Measurements from ENCODE around the gene ZNF764. TPM values are rescaled to one million over a fixed set of nuclear protein-coding genes. Genes with fewer than 3 reads are reported as not detected.

Gene ZNF764
- total RNA-seq, 1 donor, result 5.3 TPM

DNA sequence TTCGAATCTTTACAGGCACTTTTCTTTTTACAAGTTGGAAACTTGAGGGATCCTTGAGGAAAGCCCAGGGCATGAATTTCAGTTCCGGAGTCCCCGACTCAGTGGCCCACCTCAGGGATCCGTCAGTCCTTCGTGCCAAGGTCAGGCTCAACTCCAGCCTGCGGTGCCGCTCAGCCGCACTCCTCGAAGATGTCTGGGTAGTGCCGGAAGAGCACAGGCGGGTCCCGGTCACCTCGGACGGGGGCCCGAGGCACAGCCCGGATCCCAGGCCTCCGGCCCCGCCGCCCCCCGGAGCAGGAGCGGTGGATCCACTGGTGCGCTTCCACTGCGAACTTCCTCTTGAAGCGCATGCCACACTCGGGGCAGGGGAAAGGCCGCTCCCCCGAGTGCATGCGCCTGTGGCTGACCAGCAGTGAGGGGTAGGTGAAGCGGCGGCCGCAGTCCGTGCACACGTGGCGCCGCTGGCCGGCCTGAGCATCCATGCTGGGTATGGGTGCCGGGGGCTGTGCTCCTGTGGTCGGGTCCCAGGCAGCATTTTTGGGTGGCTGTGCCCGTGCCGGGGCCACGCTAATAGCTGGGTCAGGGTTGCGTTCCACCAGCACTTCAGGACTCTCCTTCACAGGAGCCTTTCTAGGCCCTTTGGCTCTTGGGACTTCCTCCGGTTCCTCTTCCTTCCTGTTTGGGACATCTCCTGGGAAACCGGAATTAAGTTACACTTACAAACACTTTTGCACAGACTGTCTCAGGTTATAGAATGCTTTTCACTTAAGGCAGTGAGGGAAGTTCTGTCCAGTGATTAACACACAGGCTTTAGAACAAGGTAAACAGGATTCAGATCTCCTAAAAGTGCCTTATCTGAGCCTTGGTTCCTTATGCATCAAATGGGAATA lies 11.8 kb upstream of the ZNF764 start:
- TF ChIP-seq CTCF (IDR thresholded peaks at IDR 0.05; ENCODE audit: insufficient read depth, low read length), result no peak
- no peak overlapping the region for H3K4me3 ChIP-seq (ENCODE audit: low read depth, low read length)
- DNase-seq (ENCODE audit: low read depth), result no peak

DNA sequence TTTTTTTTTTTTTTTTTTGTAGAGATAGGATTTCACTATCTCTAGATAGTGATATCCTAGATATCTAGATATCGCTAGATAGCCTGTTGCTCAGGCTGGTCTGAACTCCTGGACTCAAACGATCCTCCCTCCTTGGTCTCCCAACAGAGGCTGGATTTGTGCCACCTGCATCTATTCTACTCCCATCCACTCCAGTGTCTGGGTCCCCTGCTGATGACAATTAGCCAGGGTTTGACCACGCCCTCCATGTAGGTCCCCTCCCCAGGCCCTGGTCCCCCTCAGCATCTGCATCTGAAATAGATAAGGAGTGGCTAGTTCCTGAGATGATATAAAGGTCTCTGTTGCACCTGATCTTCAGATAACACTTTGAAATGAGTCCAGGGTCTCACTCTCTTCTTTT lies 11.1 kb upstream of the ZNF764 start:
- TF ChIP-seq CTCF (IDR thresholded peaks at IDR 0.05; ENCODE audit: insufficient read depth, low read length), result no peak
- H3K4me3 ChIP-seq (ENCODE audit: low read depth, low read length), result no peak overlapping the region
- DNase-seq (ENCODE audit: low read depth), result no peak

DNA sequence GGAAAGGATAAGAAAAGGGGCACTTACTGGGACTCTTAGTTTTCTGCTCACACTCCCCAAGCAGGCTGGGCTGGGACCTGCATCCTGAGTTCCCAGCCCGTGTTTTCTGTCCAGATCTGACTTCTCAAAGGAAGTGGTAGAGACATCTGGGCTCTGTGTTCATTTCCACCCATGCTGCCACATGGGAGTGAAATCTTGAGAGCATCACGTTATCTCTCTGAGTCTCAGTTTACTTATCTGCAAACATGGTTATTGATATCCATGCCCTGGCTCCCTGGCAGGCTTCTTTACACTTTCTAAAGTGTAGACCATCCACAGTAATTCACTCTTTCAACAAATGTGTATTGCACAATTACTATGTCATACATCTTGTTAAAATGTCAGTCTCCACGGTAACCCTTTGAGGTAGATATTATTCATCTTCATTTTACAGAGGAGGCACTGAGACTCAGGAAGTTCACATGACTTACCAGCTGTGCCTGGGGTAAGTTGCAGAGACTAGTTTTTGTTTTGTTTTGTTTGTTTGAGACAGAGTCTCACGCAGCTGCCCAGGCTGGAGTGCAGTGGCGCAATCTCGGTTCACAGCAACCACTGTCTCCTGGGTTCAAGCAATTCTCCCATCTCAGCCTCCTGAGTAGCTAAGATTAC lies 9.9 kb upstream of the ZNF764 start:
- TF ChIP-seq CTCF (IDR thresholded peaks at IDR 0.05; ENCODE audit: insufficient read depth, low read length), result no peak
- no peak overlapping the region for H3K4me3 ChIP-seq (ENCODE audit: low read depth, low read length)
- peak; percentile 76 for DNase-seq (ENCODE audit: low read depth)

DNA sequence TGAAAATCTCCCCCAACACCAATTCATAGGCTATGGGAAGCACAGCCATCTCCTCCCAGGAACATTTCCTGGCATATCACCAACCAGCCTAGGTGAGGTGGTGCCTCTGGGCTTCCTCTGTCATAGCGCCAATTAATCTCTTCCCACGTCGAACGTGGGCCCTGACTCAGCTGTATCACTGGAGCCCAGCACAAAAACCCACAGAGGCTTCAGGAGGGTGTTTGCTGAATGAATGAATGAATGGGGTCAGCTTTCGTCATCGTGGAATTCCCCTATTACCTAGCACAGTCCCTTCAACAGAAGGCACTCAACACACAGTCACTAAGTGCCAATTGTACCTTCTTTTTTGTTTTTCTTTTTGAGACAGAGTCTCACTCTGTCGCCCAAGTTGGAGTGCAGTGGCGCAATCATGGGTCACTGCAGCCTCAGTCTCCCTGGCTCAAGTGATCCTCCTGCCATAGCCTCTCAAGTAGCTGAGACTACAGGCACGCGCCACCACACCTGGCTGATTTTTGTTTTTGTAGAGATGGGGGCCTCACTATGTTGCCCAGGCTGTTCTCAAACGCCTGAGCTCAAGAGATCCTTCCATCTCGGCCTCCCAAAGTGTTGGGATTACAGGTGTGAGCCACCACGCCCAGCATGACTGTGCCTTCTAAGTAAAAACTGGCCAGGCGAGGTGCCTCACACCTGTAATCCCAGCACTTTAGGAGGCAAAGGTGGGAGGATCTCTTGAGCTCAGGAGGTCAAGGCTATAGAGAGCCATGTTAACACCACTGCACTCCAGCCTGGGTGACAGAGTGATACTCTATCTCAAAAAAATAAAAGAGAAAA lies 9.2 kb upstream of the ZNF764 start:
- no peak overlapping the region for H3K4me3 ChIP-seq (ENCODE audit: low read depth, low read length)
- no peak for TF ChIP-seq CTCF (IDR thresholded peaks at IDR 0.05; ENCODE audit: insufficient read depth, low read length)
- peak; percentile 18 for DNase-seq (ENCODE audit: low read depth)

DNA sequence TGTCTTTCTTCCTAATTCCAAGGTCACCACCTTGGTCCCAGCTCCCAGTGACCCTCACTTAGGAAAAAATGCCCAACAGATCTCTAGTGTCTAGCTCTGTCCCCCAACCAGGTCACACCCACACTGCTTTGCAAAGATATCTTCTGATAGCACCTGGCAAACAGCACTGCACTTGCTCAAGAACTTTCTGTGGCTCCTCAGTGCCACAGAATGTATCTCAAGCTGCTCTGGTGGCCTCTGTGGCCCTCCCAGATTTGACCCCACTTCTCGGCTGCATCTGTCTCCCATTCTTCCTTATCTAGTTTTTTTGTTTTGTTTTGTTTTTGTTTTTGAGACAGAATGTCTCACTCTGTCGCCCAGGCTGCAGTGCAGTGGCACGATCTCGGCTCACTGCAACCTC lies 8.4 kb upstream of the ZNF764 start:
- no peak for DNase-seq (ENCODE audit: low read depth)
- TF ChIP-seq CTCF (IDR thresholded peaks at IDR 0.05; ENCODE audit: insufficient read depth, low read length), result no peak
- no peak overlapping the region for H3K4me3 ChIP-seq (ENCODE audit: low read depth, low read length)

- H3K4me3 ChIP-seq (ENCODE audit: low read depth, low read length), result no peak overlapping the region
- DNase-seq (ENCODE audit: low read depth), result no peak
- no peak for TF ChIP-seq CTCF (IDR thresholded peaks at IDR 0.05; ENCODE audit: insufficient read depth, low read length)
Observed at GRCh38 chr16:30565984-30566383, 7.8 kb upstream of the ZNF764 start.
